ENCODE results near the gene ARHGDIA.

- TF ChIP-seq EP300 (IDR thresholded peaks at IDR 0.05) (no peak), CTCF (IDR thresholded peaks at IDR 0.05) (no peak)
Measured at GRCh38 chr17:81884968-81885367, 13.8 kb upstream of the ARHGDIA start.
